ENCODE data around the gene PROSER2. TPM values are rescaled to one million over a fixed set of nuclear protein-coding genes. Genes with fewer than 3 reads are reported as not detected.

PROSER2 gene
- total and polyA plus RNA-seq, 12 donors, result 0.34 to 1.6 (median 0.76) TPM

GRCh38 chr10:11797281-11797680, 25.9 kb upstream of the PROSER2 start:
- no peak for ATAC-seq
- intact Hi-C loops (cut with DNase I), result loop anchor here in 2 of 10 donors (5.0 kb wide), 2 partner anchors 185 to 190 kb away; no protein-coding TSS in a partner anchor
- H3K4me3 ChIP-seq, result no peak overlapping the region
- peaks cover 0 to 20% (median 10%) of the 10 kb centered on the region in 7 donors for H3K27me3 ChIP-seq
- no peaks in the 10 kb centered on the region for H3K36me3 ChIP-seq
- DNase-seq, result no peak
- peaks cover 0 to 8% (median 0%) of the 10 kb centered on the region in 9 donors for H3K4me1 ChIP-seq
- TF ChIP-seq, protein P1, sequence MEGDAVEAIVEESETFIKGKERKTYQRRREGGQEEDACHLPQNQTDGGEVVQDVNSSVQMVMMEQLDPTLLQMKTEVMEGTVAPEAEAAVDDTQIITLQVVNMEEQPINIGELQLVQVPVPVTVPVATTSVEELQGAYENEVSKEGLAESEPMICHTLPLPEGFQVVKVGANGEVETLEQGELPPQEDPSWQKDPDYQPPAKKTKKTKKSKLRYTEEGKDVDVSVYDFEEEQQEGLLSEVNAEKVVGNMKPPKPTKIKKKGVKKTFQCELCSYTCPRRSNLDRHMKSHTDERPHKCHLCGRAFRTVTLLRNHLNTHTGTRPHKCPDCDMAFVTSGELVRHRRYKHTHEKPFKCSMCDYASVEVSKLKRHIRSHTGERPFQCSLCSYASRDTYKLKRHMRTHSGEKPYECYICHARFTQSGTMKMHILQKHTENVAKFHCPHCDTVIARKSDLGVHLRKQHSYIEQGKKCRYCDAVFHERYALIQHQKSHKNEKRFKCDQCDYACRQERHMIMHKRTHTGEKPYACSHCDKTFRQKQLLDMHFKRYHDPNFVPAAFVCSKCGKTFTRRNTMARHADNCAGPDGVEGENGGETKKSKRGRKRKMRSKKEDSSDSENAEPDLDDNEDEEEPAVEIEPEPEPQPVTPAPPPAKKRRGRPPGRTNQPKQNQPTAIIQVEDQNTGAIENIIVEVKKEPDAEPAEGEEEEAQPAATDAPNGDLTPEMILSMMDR (IDR thresholded peaks at IDR 0.05), result no peak
- H3K9me3 ChIP-seq, result no peaks in the 10 kb centered on the region
- 96 to 97% methylated on average over 10 of the region's 10 CpGs for WGBS, 2 donors
- no peak overlapping the region for H3K27ac ChIP-seq

DNA sequence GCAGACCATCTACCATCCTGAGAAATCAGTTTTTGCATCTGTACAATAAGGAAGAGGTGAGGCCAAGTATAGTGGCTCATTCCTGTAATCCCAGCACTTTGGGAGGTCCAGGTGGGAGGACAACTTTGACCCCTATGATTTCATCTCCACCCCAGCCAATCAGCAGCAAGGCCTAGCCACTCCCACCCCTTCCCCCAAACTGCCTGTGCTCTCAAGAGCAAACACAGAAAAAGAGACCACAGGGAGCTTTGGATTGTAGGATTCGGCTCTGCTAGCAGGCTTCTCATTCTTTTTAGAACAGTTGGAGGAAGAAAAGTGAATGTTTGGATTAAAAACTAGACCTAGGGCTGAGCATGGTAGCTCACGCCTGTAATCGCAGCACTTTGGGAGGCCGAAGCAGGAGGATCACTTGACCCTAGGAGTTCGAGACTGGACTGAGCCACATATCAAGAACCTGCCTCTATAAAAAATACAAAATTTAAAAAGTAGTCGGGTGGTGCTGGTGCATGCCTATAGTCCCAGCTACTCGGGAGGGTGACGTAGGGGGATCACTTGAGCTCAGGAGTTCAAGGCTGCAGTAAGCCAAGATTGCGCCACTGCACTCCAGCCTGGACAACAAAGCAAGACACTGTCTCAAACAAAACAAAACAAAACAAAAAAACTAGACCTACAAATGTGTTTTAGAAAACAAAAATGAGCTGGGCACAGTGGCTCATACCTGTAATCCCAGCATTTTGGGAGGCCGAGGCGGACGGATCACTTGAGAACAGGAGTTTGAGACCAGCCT, 25.1 kb upstream of the PROSER2 start:
- WGBS, 2 donors, result 92% methylated on average over 12 of the region's 12 CpGs
- no peak overlapping the region for H3K27ac ChIP-seq
- peaks cover 0 to 8% (median 0%) of the 10 kb centered on the region in 9 donors for H3K4me1 ChIP-seq
- no peaks in the 10 kb centered on the region for H3K36me3 ChIP-seq
- no peak overlapping the region for H3K4me3 ChIP-seq
- DNase-seq (no peak), ATAC-seq (no peak)
- TF ChIP-seq, protein P1 (IDR thresholded peaks at IDR 0.05), result no peak
- peaks cover 0 to 18% (median 8%) of the 10 kb centered on the region in 7 donors for H3K27me3 ChIP-seq
- H3K9me3 ChIP-seq, result no peaks in the 10 kb centered on the region
- intact Hi-C loops (cut with DNase I), result loop anchor here in 2 of 10 donors (5.0 kb wide), 2 partner anchors 184 to 189 kb away; no protein-coding TSS in a partner anchor

GRCh38 chr10:11798845-11799735, 24.1 kb upstream of the PROSER2 start:
- H3K27me3 ChIP-seq, result peaks cover 0 to 18% (median 8%) of the 10 kb centered on the region in 7 donors
- peak in 4 of 8 donors; percentile 17 to 75 (median 57) for ATAC-seq
- no peak for DNase-seq
- TF ChIP-seq, protein P1 (IDR thresholded peaks at IDR 0.05), result no peak
- no peak overlapping the region for H3K27ac ChIP-seq
- no peaks in the 10 kb centered on the region for H3K36me3 ChIP-seq
- peaks cover 0 to 8% (median 0%) of the 10 kb centered on the region in 9 donors for H3K4me1 ChIP-seq
- no peak overlapping the region for H3K4me3 ChIP-seq
- intact Hi-C loops (cut with DNase I), result loop anchor here in 2 of 10 donors (5.0 kb wide), 2 partner anchors 183 to 188 kb away; no protein-coding TSS in a partner anchor
- 58 to 62% methylated on average over 18 of the region's 18 CpGs for WGBS, 2 donors
- no peaks in the 10 kb centered on the region for H3K9me3 ChIP-seq

DNA sequence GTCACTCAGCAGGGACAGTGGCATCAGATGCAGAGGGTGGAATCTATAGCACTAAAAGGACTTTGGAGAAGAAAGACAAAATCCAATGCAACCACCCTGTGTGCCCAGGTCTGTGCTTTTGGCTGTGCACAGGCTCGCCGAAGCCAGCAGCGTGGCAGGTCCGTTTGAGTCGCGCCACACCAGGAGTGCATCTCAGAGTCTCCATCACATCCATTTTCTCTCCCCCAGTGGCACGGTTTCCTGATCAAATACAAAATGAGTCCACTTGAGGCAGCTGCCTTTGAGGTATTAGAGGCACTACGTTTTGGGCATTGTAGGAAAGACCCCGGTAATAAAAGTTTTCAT, 23.4 kb upstream of the PROSER2 start:
- H3K36me3 ChIP-seq, result no peaks in the 10 kb centered on the region
- WGBS, 2 donors, result 83 to 95% methylated on average over 9 of the region's 9 CpGs
- no peaks in the 10 kb centered on the region for H3K9me3 ChIP-seq
- peaks cover 0 to 24% (median 8%) of the 10 kb centered on the region in 7 donors for H3K27me3 ChIP-seq
- ATAC-seq (no peak), DNase-seq (no peak)
- intact Hi-C loops (cut with DNase I), result loop anchor here in 2 of 10 donors (5.0 kb wide), 2 partner anchors 183 to 188 kb away; no protein-coding TSS in a partner anchor
- no peak overlapping the region for H3K27ac ChIP-seq
- H3K4me1 ChIP-seq, result peaks cover 0 to 8% (median 0%) of the 10 kb centered on the region in 9 donors
- TF ChIP-seq, protein P1 (IDR thresholded peaks at IDR 0.05), result no peak
- no peak overlapping the region for H3K4me3 ChIP-seq

All from heart right ventricle (tissue), 16 donors.